ENCODE data around the gene LMF2. TPM values are rescaled to one million over a fixed set of nuclear protein-coding genes. Genes with fewer than 3 reads are reported as not detected.

LMF2 gene
- total RNA-seq, 1 donor from 2014 or later, result 66.2 TPM

DNA sequence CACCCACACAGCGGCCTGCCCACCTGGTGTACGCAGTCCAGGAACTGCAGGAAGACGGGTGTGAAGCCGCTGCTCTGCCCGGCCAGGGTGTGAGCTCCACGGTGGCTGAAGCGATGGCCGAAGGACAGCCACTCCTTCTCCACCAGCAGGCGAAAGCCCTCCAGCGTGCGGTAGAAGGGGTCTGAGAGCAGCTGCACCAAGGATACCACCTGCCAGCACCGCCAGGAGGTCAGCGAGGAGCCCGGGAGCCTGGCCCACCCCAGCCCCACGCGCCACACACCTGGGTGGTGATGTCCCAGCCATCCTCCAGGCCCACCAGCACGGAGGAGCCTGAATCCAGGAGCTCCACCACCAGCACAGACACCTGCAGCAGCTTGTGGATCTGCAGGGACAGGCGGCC is 52.3 kb downstream of the LMF2 start:
- Mint-ChIP-seq H3K27ac (no peak overlapping the region), H3K4me1 (no peaks in the 10 kb centered on the region), H3K4me3 (no peak overlapping the region), H3K36me3 (peaks cover 28% of the 10 kb centered on the region), H3K27me3 (ENCODE audit: low read depth) (no peaks in the 10 kb centered on the region), H3K9me3 (no peaks in the 10 kb centered on the region)
- TF ChIP-seq CTCF (IDR thresholded peaks at IDR 0.05; ENCODE audit: unreplicated experiment), result no peak
- DNase-seq (ENCODE audit: low spot score in 2 of 2, unreplicated experiment in 2 of 2), result no peak

DNA sequence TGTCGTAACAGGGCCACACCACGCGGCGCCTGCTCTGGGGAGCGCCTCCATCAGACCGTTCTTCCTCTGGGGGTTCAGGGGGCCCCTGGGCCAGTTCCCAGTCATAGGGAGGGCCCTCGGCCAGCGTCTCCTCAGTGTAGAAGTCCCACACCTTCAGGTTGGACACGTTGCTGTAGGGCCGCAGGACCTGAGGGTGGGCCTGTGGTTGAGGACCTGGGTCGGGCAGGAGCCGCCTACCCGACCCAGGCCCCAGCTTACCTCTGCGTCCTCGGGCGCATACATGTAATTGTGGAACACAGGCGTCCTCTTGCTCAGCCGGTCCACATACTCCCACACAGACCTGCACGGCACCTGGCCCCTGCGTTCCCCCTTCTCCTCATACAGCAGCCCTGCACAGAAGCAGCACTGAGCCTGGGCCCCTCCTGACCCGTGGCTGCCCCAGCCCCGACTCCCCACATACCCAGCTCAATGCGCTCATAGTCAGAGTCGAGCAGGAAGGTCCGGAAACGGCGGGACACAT is 52.9 kb downstream of the LMF2 start:
- TF ChIP-seq CTCF (IDR thresholded peaks at IDR 0.05; ENCODE audit: unreplicated experiment), result no peak
- H3K9me3 Mint-ChIP-seq, result no peaks in the 10 kb centered on the region
- no peak overlapping the region for H3K27ac Mint-ChIP-seq
- H3K4me3 Mint-ChIP-seq, result no peak overlapping the region
- no peaks in the 10 kb centered on the region for H3K27me3 Mint-ChIP-seq (ENCODE audit: low read depth)
- no peaks in the 10 kb centered on the region for H3K4me1 Mint-ChIP-seq
- H3K36me3 Mint-ChIP-seq, result peaks cover 29% of the 10 kb centered on the region
- DNase-seq (ENCODE audit: low spot score in 2 of 2, unreplicated experiment in 2 of 2), result no peak

Other genes with a start within 250 kb of the LMF2 start
- gene MAPK12, start 246.0 kb downstream of the LMF2 start, total RNA-seq, result 55.6 to 63.3 TPM (median 57.2 TPM) in 3 replicates
- gene MAPK11, start 237.3 kb downstream of the LMF2 start, total RNA-seq, result 5.9 to 8.4 TPM (median 8.3 TPM) in 3 replicates
- gene PLXNB2, start 200.1 kb downstream of the LMF2 start, total RNA-seq, result 467 to 493 TPM (median 468 TPM) in 3 replicates
- gene DENND6B, start 180.7 kb downstream of the LMF2 start, total RNA-seq, result 19.0 to 20.7 TPM (median 19.2 TPM) in 3 replicates
- 79.4 to 83.7 TPM (median 80.1 TPM) in 3 replicates for gene PPP6R2, start 164.4 kb downstream of the LMF2 start, total RNA-seq
- 95.8 to 106 TPM (median 105 TPM) in 3 replicates for gene SBF1, start 32.7 kb downstream of the LMF2 start, total RNA-seq
- gene ADM2, start 26.2 kb downstream of the LMF2 start, total RNA-seq, result 1.4 to 2.0 TPM (median 1.5 TPM) in 3 replicates
- gene MIOX, start 20.8 kb downstream of the LMF2 start, total RNA-seq, result 0.34 to 0.66 TPM in 2 of 3 replicates, not detected in the other
- gene NCAPH2, start 522 bp upstream of the LMF2 start, total RNA-seq, result 57.9 to 63.1 TPM (median 60.3 TPM) in 3 replicates
- 0.65 to 5.0 TPM (median 2.4 TPM) in 3 replicates for gene SCO2, start 17.9 kb upstream of the LMF2 start, total RNA-seq
- gene TYMP, start 22.3 kb upstream of the LMF2 start, total RNA-seq, result 9.3 to 10.3 TPM (median 9.9 TPM) in 3 replicates
- 0.07 to 0.11 TPM (median 0.09 TPM) in 3 replicates for gene KLHDC7B, start 38.2 kb upstream of the LMF2 start, total RNA-seq
- gene SYCE3, start 55.2 kb upstream of the LMF2 start, total RNA-seq, result 0.59 to 0.76 TPM in 2 of 3 replicates, not detected in the other
- 109 to 112 TPM (median 111 TPM) in 3 replicates for gene CPT1B, start 70.7 kb upstream of the LMF2 start, total RNA-seq
- gene CHKB, start 75.1 kb upstream of the LMF2 start, total RNA-seq, result 115 to 118 TPM (median 116 TPM) in 3 replicates
- gene MAPK8IP2, start 93.1 kb upstream of the LMF2 start, total RNA-seq, result 2.8 to 3.2 TPM (median 2.8 TPM) in 3 replicates
- gene ARSA, start 120.5 kb upstream of the LMF2 start, total RNA-seq, result 45.2 to 51.5 TPM (median 49.9 TPM) in 3 replicates
- 14.2 to 14.8 TPM (median 14.3 TPM) in 3 replicates for gene SHANK3, start 165.1 kb upstream of the LMF2 start, total RNA-seq
- 1.0 to 2.2 TPM (median 1.2 TPM) in 3 replicates for gene ACR, start 230.5 kb upstream of the LMF2 start, total RNA-seq

Data from mesothelial cell of epicardium (in vitro differentiated cells).